K562 (cell line): ENCODE results near the gene RNF17. TPM values are rescaled to one million over a fixed set of nuclear protein-coding genes. Genes with fewer than 3 reads are reported as not detected.

ENCODE experiments used
- ATAC-seq: fragments of 200-7000 bp; cut with Tn5 transposase; 3 replicates; pipeline ENCODE4 v1.9.1; 2020; ENCODE audit warnings: moderate library complexity
- BruUV-seq: library from RNA; stranded (reverse); fragments of 400-500 nt; replicated peaks from 2 replicates; lab custom pipeline; 2021; lab: Mats Ljungman, UMichigan
- CTCF ChIA-PET: fragments of 300-600 bp; formaldehyde crosslinking; extraction: SDS; loops from one replicate; lab custom pipeline; 2021; ENCODE audit warnings: low intra/inter-chr PET ratio; lab: Yijun Ruan, JAX
- POLR2A ChIA-PET: fragments of 300-600, 350-650 bp; sonication (Branson Sonifier 250); formaldehyde crosslinking; extraction: SDS; loops from one replicate; lab custom pipeline; 2021; ENCODE audit warnings: antibody characterized with exemption, inconsistent platforms; lab: Yijun Ruan, JAX
- DNase-seq, 4 experiments: peaks; one replicate each; pipeline versions ENCODE4 v3.0.0 to v3.0.0-alpha.2; 2011 to 2018; ENCODE audit warnings: low spot score in 3 of 4, mixed read lengths in 3 of 4; ENCODE audit errors: extremely low read depth in 1 of 4
- FAIRE-seq: peaks from 2 replicates; lab custom pipeline; 2011; peaks lifted over from hg19 to GRCh38; lab: Jason Lieb, UNC
- H2AFZ ChIP-seq: 2 replicates; pipeline ENCODE4 v1.6.0; 2011; ENCODE audit warnings: low read depth, low read length, control low read depth, inconsistent platforms
- H3K27ac ChIP-seq: fragments of 200-600 bp; 3 replicates; pipeline ENCODE4 v1.8.0; 2011; ENCODE audit warnings: low read depth, mild to moderate bottlenecking, control low read depth, inconsistent platforms, low read length, moderate library complexity, mixed read lengths; ENCODE audit errors: extremely low read depth
- H3K27me3 ChIP-seq, 2 experiments: fragments of 300-600 bp in 1 of 2; 2 replicates in 1 of 2; 3 replicates in 1 of 2; pipeline versions ENCODE4 v1.6.0 to v1.8.0; 2011; ENCODE audit warnings: inconsistent platforms in 2 of 2, low read length in 2 of 2, mild to moderate bottlenecking in 1 of 2, mixed read lengths in 1 of 2, moderate library complexity in 1 of 2; ENCODE audit not compliant: control insufficient read depth in 2 of 2, insufficient read depth in 2 of 2
- H3K36me3 ChIP-seq: fragments of 300-600 bp; 3 replicates; pipeline ENCODE4 v1.8.0; 2011; ENCODE audit warnings: mild to moderate bottlenecking, low read length, inconsistent platforms; ENCODE audit not compliant: control insufficient read depth, insufficient read depth
- H3K4me1 ChIP-seq, 2 experiments: fragments of 200-600 bp in 1 of 2; replicated peaks in 1 of 2; 2 replicates in 1 of 2; 3 replicates in 1 of 2; pipeline versions ENCODE4 v1.5.1 to v1.8.0; 2011; ENCODE audit warnings: inconsistent platforms in 2 of 2, low read length in 2 of 2, mild to moderate bottlenecking in 1 of 2, mixed read lengths in 1 of 2, moderate library complexity in 1 of 2; ENCODE audit not compliant: control insufficient read depth in 2 of 2, insufficient read depth in 2 of 2
- H3K4me2 ChIP-seq: 2 replicates; pipeline ENCODE4 v1.6.1; 2011; ENCODE audit warnings: low read length, control low read depth, inconsistent platforms, mixed read lengths; ENCODE audit not compliant: insufficient read depth
- H3K4me3 ChIP-seq: fragments of 200-600 bp; sonication (generic), shearing (Covaris generic); 2 replicates; pipeline ENCODE4 v1.5.1; 2016; ENCODE audit warnings: control low read depth, inconsistent platforms
- H3K79me2 ChIP-seq: fragments of 200-600 bp; 3 replicates; pipeline ENCODE4 v1.8.0; 2011; ENCODE audit warnings: low read length, inconsistent platforms; ENCODE audit not compliant: control insufficient read depth, insufficient read depth
- H3K9ac ChIP-seq, 2 experiments: 2 replicates each; pipeline versions ENCODE4 v1.6.0 to v1.6.1; 2011; ENCODE audit warnings: low read depth in 2 of 2, low read length in 2 of 2, control low read depth in 1 of 2, inconsistent platforms in 1 of 2, mild to moderate bottlenecking in 1 of 2, mixed read lengths in 1 of 2; ENCODE audit not compliant: insufficient read depth in 1 of 2
- H3K9me1 ChIP-seq: one replicate; pipeline ENCODE4 v1.6.0; 2011; ENCODE audit warnings: inconsistent platforms, mild to moderate bottlenecking, low read length, moderate library complexity; ENCODE audit not compliant: control insufficient read depth, insufficient read depth
- H3K9me3 ChIP-seq: replicated peaks from 2 replicates; pipeline ENCODE4 v1.5.1; 2011; ENCODE audit warnings: low read depth, low read length, inconsistent platforms; ENCODE audit not compliant: control insufficient read depth, insufficient read depth
- H4K20me1 ChIP-seq: replicated peaks from 2 replicates; pipeline ENCODE4 v1.6.1; 2011; ENCODE audit warnings: low read length, inconsistent platforms, mixed read lengths; ENCODE audit not compliant: control insufficient read depth, insufficient read depth
- MECOM ChIP-seq: fragments of 250-450 bp; sonication (Bioruptor Pico); IDR thresholded peaks from 2 replicates; pipeline ENCODE4 v1.8.0; 2022; ENCODE audit warnings: inconsistent platforms
- MEIS2 ChIP-seq: fragments of 450-650 bp; IDR thresholded peaks from 2 replicates; pipeline ENCODE4 v1.6.1; 2014; ENCODE audit warnings: mild to moderate bottlenecking; ENCODE audit not compliant: partially characterized antibody
- NR2C1 ChIP-seq, 2 experiments: fragments of 450-650 bp; IDR thresholded peaks; 2 replicates each; pipeline ENCODE4 v1.6.1; 2017; ENCODE audit warnings: mild to moderate bottlenecking in 2 of 2, antibody characterized with exemption in 1 of 2, inconsistent platforms in 1 of 2, missing compliant biosample characterization in 1 of 2, missing genetic modification characterization in 1 of 2
- PBX2 ChIP-seq, 2 experiments: IDR thresholded peaks in 1 of 2; conservative IDR thresholded peaks in 1 of 2; 2 replicates each; pipeline ENCODE4 v1.6.1; 2016; ENCODE audit warnings: low read depth in 2 of 2, mild to moderate bottlenecking in 1 of 2, missing compliant biosample characterization in 1 of 2, missing genetic modification characterization in 1 of 2, moderate library complexity in 1 of 2
- RFX7 ChIP-seq: fragments of 250-450 bp; sonication (Bioruptor Pico); IDR thresholded peaks from 2 replicates; pipeline ENCODE4 v1.5.1; 2021; ENCODE audit warnings: mild to moderate bottlenecking
- SMARCB1 ChIP-seq: IDR thresholded peaks from 2 replicates; pipeline ENCODE4 v1.6.1; 2011; ENCODE audit warnings: improper control_type of control experiment, low read depth; ENCODE audit not compliant: insufficient read length
- ZNF134 ChIP-seq: fragments of 250-450 bp; sonication (Bioruptor Pico); conservative IDR thresholded peaks from 2 replicates; pipeline ENCODE4 v1.4.0; 2020
- WGBS: fragments of 100-300 bp; shearing (Covaris generic); methylation state at CpG from one replicate; pipeline ENCODE4 v1.1.6; 2016; ENCODE audit warnings: low coverage, mixed read lengths; ENCODE audit not compliant: insufficient coverage; ENCODE audit errors: missing lambda C conversion rate; 5-methylcytosine and 5-hydroxymethylcytosine counted together
- in situ Hi-C: fragments of 300-500 bp; cut with MboI; formaldehyde crosslinking; loops from 4 replicates; pipeline ENCODE4 v1.15.0; 2018; ENCODE audit warnings: inconsistent platforms, mixed read lengths
- intact Hi-C: fragments of 100-400 bp; cut with micrococcal nuclease; formaldehyde crosslinking; loops from 2 replicates; pipeline ENCODE4 v1.14.2; 2022
- polyA plus RNA-seq, 8 experiments: library from polyadenylated mRNA; depleted of rRNA in 4 of 8; stranded (reverse) in 5 of 8; unstranded in 3 of 8; fragments of >200 nt; fragmentation: Nextera tagmentation in 2 of 8; fragmentation: Illumina TruSeq in 1 of 8; extraction: Ambion mirVana in 2 of 8; extraction: Trizol in 1 of 8; gene quantifications; 2 replicates each; pipeline versions ENCODE4 v1.2.1 to v1.2.3, GENCODE V29; 2011 to 2014; ENCODE audit warnings: inconsistent platforms in 1 of 8, missing spikeins in 1 of 8
- total RNA-seq, 7 experiments: library from RNA; depleted of rRNA in 6 of 7; stranded (reverse); fragments of >200 nt in 6 of 7; fragmentation: Illumina TruSeq in 2 of 7; extraction: Trizol in 2 of 7; gene quantifications; 2 replicates each; pipeline versions ENCODE4 v1.2.1 to v1.2.3, GENCODE V29; 2011 to 2021; ENCODE audit warnings: low replicate concordance in 1 of 7

Gene RNF17
- total and polyA plus RNA-seq, 9 of the 15 experiments (the other 6 are each of a cell fraction or from before 2014, with no cell fraction given) = 0.11 to 0.90 (median 0.58) TPM

GRCh38 chr13:24927810-24928404, 163.9 kb downstream of the RNF17 start (continued):
- TF ChIP-seq ZNF134 (no peak), NR2C1 (IDR thresholded peaks at IDR 0.05) (no peak), NR2C1 (tag; IDR thresholded peaks at IDR 0.05) (no peak), RFX7 (CRISPR knock-in tag) (no peak), MECOM (CRISPR knock-in tag) (no peak)
- TF ChIP-seq, all 486 proteins: peak for 0

- 64% methylated on average over 1 of the region's 1 CpG for WGBS
- Histone ChIP-seq H3K9ac (no peak overlapping the region), H3K79me2 (no peaks in the 10 kb centered on the region), H3K27ac (no peak overlapping the region), H3K9me1 (no peaks in the 10 kb centered on the region), H3K36me3 (no peaks in the 10 kb centered on the region), H3K27me3 (no peaks in the 10 kb centered on the region), H4K20me1 (no peaks in the 10 kb centered on the region), H2AFZ (no peak overlapping the region), H3K4me3 (no peak overlapping the region), H3K4me2 (no peak overlapping the region), H3K9me3 (no peaks in the 10 kb centered on the region), H3K4me1 (peaks cover 7 to 8% of the 10 kb centered on the region in 2 experiments; a peak in 4 of 5 replicates)
- no peak for DNase-seq
- intact Hi-C loops = no loop called here
- no TSS peak for BruUV-seq
- CTCF ChIA-PET = no interaction called here
- TF ChIP-seq PBX2 (CRISPR knock-in tag; IDR thresholded peaks at IDR 0.05; ENCODE audit: low read depth) (no peak), PBX2 (tag; conservative IDR thresholded peaks at IDR 0.05; ENCODE audit: low read depth) (peak; percentile 92), MEIS2 (peak; percentile 29), SMARCB1 (no peak)
- in situ Hi-C loops = no loop called here
- no peak for ATAC-seq
- POLR2A ChIA-PET = interaction anchor here (1.0 kb wide), 1 partner anchor 8 kb away, joined by 4 read pairs; no protein-coding TSS in a partner anchor
- no peak for FAIRE-seq
Observed at GRCh38 chr13:24929196-24929595, 165.2 kb downstream of the RNF17 start.

Other genes with a start within 250 kb of the RNF17 start
- not detected in 2 replicates for gene ATP12A, start 83.8 kb upstream of the RNF17 start, total RNA-seq (2014; rRNA removed)
- not detected in 2 replicates for gene ATP12A, start 83.8 kb upstream of the RNF17 start, total RNA-seq (2014; rRNA removed; fragmentation: Illumina TruSeq; extraction: Trizol)
- not detected in 2 replicates for gene ATP12A, start 83.8 kb upstream of the RNF17 start, total RNA-seq (2015; rRNA removed; fragmentation: Illumina TruSeq; extraction: Trizol)
- gene ATP12A, start 83.8 kb upstream of the RNF17 start, total RNA-seq (2021) = not detected in 2 replicates
- not detected in 2 replicates for gene ATP12A, start 83.8 kb upstream of the RNF17 start, polyA plus RNA-seq (2011; rRNA removed)
- not detected in 2 replicates for gene ATP12A, start 83.8 kb upstream of the RNF17 start, polyA plus RNA-seq (2014; fragmentation: Illumina TruSeq; extraction: Trizol)
- gene ATP12A, start 83.8 kb upstream of the RNF17 start, polyA plus RNA-seq (2014; fragmentation: Nextera tagmentation; extraction: Ambion mirVana) = not detected
- gene ATP12A, start 83.8 kb upstream of the RNF17 start, polyA plus RNA-seq (2014; rRNA removed) = not detected in 2 replicates